ENCODE results near the gene ALDH2.
"Not testable (repeated sequence)": the region's sequence is repeated elsewhere in the genome, so short reads cannot be mapped to it uniquely, and the experiment has no call there.

The ALDH2 gene

DNA sequence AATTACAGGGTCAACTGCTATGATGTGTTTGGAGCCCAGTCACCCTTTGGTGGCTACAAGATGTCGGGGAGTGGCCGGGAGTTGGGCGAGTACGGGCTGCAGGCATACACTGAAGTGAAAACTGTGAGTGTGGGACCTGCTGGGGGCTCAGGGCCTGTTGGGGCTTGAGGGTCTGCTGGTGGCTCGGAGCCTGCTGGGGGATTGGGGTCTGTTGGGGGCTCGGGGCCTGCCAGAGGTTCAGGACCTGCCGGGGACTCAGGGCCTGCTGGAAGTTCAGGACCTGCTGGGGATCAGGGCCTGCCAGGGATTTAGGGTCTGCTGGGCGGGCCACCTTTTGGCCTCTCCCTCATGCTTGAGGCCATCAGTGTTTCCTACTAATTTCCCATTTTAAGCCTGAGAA is 37.1 kb downstream of the ALDH2 start:
- no peaks in the 10 kb centered on the region for H3K4me1 ChIP-seq
- no peak for TF ChIP-seq CTCF (IDR thresholded peaks at IDR 0.05)
- no peak overlapping the region for H3K4me3 ChIP-seq
- H3K27me3 ChIP-seq, result no peaks in the 10 kb centered on the region
- intact Hi-C loops (cut with DNase I; ENCODE audit: low total_unique reads), result no loop called here
- no peak for DNase-seq
- H3K27ac ChIP-seq, result no peak overlapping the region
- H3K36me3 ChIP-seq, result peaks cover 83 to 97% (median 92%) of the 10 kb centered on the region in 3 donors
- H3K9me3 ChIP-seq, result no peaks in the 10 kb centered on the region

- Histone ChIP-seq H3K27ac (no peak overlapping the region), H3K36me3 (peaks cover 76 to 97% (median 89%) of the 10 kb centered on the region in 3 donors), H3K27me3 (no peaks in the 10 kb centered on the region), H3K4me1 (no peaks in the 10 kb centered on the region), H3K9me3 (no peaks in the 10 kb centered on the region), H3K4me3 (no peak overlapping the region)
- DNase-seq, result peak in 1 of 2 donors; percentile 33
- intact Hi-C loops (cut with DNase I; ENCODE audit: low total_unique reads), result no loop called here
- no peak for TF ChIP-seq CTCF (IDR thresholded peaks at IDR 0.05)
These were observed 39.6 kb downstream of the ALDH2 start for GRCh38 chr12:111806304-111806703.

- H3K9me3 ChIP-seq, result no peaks in the 10 kb centered on the region
- no peak overlapping the region for H3K27ac ChIP-seq
- intact Hi-C loops (cut with DNase I; ENCODE audit: low total_unique reads), result no loop called here
- TF ChIP-seq CTCF (IDR thresholded peaks at IDR 0.05), result no peak
- H3K4me1 ChIP-seq, result no peaks in the 10 kb centered on the region
- peaks cover 76 to 97% (median 80%) of the 10 kb centered on the region in 3 donors for H3K36me3 ChIP-seq
- H3K27me3 ChIP-seq, result no peaks in the 10 kb centered on the region
- DNase-seq, result peak in 1 of 2 donors; percentile 40
- no peak overlapping the region for H3K4me3 ChIP-seq
These were observed 40.5 kb downstream of the ALDH2 start for GRCh38 chr12:111807232-111807631.

- Histone ChIP-seq H3K27me3 (no peaks in the 10 kb centered on the region), H3K9me3 (no peaks in the 10 kb centered on the region), H3K4me3 (no peak overlapping the region), H3K36me3 (peaks cover 29 to 45% (median 35%) of the 10 kb centered on the region in 3 donors), H3K27ac (no peak overlapping the region), H3K4me1 (no peaks in the 10 kb centered on the region)
- intact Hi-C loops (cut with DNase I; ENCODE audit: low total_unique reads), result loop anchor here (2.0 kb wide), 1 partner anchor 60 kb away; no protein-coding TSS in a partner anchor
- peak; percentile 79 to 88 for TF ChIP-seq CTCF (IDR thresholded peaks at IDR 0.05)
- peak; percentile 84 to 85 for DNase-seq
These were observed 46.4 kb downstream of the ALDH2 start for GRCh38 chr12:111812881-111813741.

GRCh38 chr12:111816065-111816615 is 49.4 kb downstream of the ALDH2 start:
- Histone ChIP-seq H3K4me1 (no peaks in the 10 kb centered on the region), H3K4me3 (no peak overlapping the region), H3K27ac (no peak overlapping the region), H3K9me3 (no peaks in the 10 kb centered on the region), H3K36me3 (peaks cover 0 to 16% (median 9%) of the 10 kb centered on the region in 3 donors), H3K27me3 (no peaks in the 10 kb centered on the region)
- no peak for DNase-seq
- no peak for TF ChIP-seq CTCF (IDR thresholded peaks at IDR 0.05)
- intact Hi-C loops (cut with DNase I; ENCODE audit: low total_unique reads), result no loop called here

- DNase-seq; H3K27me3 ChIP-seq; H3K36me3 ChIP-seq; H3K4me3 ChIP-seq; H3K9me3 ChIP-seq; H3K4me1 ChIP-seq; H3K27ac ChIP-seq; intact Hi-C loops (cut with DNase I; ENCODE audit: low total_unique reads): not testable (repeated sequence)
These were observed 50.2 kb downstream of the ALDH2 start for GRCh38 chr12:111816898-111817297.

All from tibial artery (tissue), 4 donors.